Measurements from ENCODE around the gene KEAP1. TPM values are rescaled to one million over a fixed set of nuclear protein-coding genes. Genes with fewer than 3 reads are reported as not detected.
A peak's percentile ranks its signal among the peaks of the same experiment; 100 is the strongest.

KEAP1 gene
- total and polyA plus RNA-seq, 9 of the 15 experiments (the other 6 are each of a cell fraction or from before 2014, with no cell fraction given): 2.1 to 95.6 (median 64.3) TPM

DNA sequence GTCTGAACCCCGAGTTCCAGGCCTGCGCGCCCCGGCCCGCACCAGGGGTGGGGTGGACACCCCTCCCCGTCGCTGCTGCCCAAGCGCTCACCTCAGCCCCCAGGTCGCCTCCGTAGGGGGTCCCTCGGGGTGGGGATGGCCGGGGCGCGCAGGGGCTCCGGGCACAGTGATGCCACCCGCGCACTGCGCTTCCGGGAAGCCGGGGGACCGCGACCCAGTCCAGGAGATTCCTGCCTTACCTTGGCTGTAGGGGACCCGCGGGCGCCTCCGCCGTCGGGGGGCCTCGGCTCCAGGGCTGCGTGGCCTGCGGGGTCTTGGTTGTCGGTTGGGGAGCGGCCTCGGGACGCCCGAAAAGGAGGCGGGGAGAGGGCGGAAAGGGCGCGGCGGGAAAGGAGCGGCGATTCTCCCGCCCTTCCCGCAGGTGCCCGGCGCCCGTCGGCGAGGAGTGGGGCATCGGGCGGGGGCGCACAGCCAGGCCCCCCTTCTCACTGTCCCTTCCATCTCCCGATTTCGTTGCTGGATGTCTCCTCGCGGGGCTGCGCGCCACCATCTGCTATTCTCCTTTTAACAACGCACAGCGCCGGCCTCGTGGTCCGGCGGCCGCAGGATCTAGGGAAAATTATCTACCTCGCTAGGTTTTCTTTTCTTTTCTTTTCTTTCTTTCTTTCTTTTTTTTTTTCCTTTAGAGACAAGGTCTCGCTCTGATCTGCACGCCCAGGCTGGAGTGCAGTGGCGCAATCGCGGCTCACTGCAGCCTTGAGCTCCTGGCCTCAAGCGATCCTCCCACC, at the start of gene KEAP1 (continued):
- TF ChIP-seq DIDO1 (tag; IDR thresholded peaks at IDR 0.05; ENCODE audit: low read depth) (no peak), POLR2AphosphoS2 (IDR thresholded peaks at IDR 0.05; ENCODE audit: low read length) (no peak), JUNB (CRISPR knock-in tag; conservative IDR thresholded peaks at IDR 0.05) (no peak), TFAM (CRISPR knock-in tag; conservative IDR thresholded peaks at IDR 0.05) (no peak), ZNF174 (CRISPR knock-in tag; IDR thresholded peaks at IDR 0.05) (no peak), THRAP3 (IDR thresholded peaks at IDR 0.05; ENCODE audit: borderline replicate concordance) (no peak), ZNF699 (CRISPR knock-in tag; IDR thresholded peaks at IDR 0.05; ENCODE audit: insufficient replicate concordance) (no peak), ZKSCAN3 (CRISPR knock-in tag; IDR thresholded peaks at IDR 0.05) (no peak), ZNF609 (CRISPR knock-in tag; IDR thresholded peaks at IDR 0.05; ENCODE audit: borderline replicate concordance) (no peak), ILF3 (IDR thresholded peaks at IDR 0.05; ENCODE audit: borderline replicate concordance) (no peak), ZNF197 (CRISPR knock-in tag; IDR thresholded peaks at IDR 0.05; ENCODE audit: low read depth) (peak; percentile 22; the same call in 1 of the 2 replicates), TRIM28 (IDR thresholded peaks at IDR 0.05) (peak; percentile 66; the same call in 1 of the 2 replicates), HDAC6 (IDR thresholded peaks at IDR 0.05; ENCODE audit: low read depth, low read length) (no peak), CREB3 (tag; conservative IDR thresholded peaks at IDR 0.05; ENCODE audit: low read depth) (no peak; the same call in 1 of the 2 replicates)
- TF ChIP-seq, protein P1, sequence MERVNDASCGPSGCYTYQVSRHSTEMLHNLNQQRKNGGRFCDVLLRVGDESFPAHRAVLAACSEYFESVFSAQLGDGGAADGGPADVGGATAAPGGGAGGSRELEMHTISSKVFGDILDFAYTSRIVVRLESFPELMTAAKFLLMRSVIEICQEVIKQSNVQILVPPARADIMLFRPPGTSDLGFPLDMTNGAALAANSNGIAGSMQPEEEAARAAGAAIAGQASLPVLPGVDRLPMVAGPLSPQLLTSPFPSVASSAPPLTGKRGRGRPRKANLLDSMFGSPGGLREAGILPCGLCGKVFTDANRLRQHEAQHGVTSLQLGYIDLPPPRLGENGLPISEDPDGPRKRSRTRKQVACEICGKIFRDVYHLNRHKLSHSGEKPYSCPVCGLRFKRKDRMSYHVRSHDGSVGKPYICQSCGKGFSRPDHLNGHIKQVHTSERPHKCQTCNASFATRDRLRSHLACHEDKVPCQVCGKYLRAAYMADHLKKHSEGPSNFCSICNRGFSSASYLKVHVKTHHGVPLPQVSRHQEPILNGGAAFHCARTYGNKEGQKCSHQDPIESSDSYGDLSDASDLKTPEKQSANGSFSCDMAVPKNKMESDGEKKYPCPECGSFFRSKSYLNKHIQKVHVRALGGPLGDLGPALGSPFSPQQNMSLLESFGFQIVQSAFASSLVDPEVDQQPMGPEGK (CRISPR knock-in tag; IDR thresholded peaks at IDR 0.05; ENCODE audit: borderline replicate concordance): no peak
- TF ChIP-seq, protein P2, sequence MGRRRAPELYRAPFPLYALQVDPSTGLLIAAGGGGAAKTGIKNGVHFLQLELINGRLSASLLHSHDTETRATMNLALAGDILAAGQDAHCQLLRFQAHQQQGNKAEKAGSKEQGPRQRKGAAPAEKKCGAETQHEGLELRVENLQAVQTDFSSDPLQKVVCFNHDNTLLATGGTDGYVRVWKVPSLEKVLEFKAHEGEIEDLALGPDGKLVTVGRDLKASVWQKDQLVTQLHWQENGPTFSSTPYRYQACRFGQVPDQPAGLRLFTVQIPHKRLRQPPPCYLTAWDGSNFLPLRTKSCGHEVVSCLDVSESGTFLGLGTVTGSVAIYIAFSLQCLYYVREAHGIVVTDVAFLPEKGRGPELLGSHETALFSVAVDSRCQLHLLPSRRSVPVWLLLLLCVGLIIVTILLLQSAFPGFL (CRISPR knock-in tag; IDR thresholded peaks at IDR 0.05): 0 out of 2 replicates have a peak, but pooled peaks have one; percentile 22
- TF ChIP-seq, protein P3, sequence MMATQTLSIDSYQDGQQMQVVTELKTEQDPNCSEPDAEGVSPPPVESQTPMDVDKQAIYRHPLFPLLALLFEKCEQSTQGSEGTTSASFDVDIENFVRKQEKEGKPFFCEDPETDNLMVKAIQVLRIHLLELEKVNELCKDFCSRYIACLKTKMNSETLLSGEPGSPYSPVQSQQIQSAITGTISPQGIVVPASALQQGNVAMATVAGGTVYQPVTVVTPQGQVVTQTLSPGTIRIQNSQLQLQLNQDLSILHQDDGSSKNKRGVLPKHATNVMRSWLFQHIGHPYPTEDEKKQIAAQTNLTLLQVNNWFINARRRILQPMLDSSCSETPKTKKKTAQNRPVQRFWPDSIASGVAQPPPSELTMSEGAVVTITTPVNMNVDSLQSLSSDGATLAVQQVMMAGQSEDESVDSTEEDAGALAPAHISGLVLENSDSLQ (IDR thresholded peaks at IDR 0.05): no peak

Data from K562 (cell line).